GM18951 (cell line): ENCODE measurements around the gene FAM25A.
"Not testable (repeated sequence)": the region's sequence is repeated elsewhere in the genome, so short reads cannot be mapped to it uniquely, and the experiment has no call there.

Experiments
- POLR2A ChIP-seq: IDR thresholded peaks from 4 replicates; pipeline ENCODE4 v1.6.1; 2011; ENCODE audit warnings: mild to moderate bottlenecking; ENCODE audit not compliant: insufficient read length, insufficient read depth; ENCODE audit errors: extremely low read depth
- in situ Hi-C: fragments of 300-500 bp; cut with MboI; formaldehyde crosslinking; loops from one replicate; pipeline ENCODE4 v1.12.0; 2022; ENCODE audit warnings: low sequenced_read_pairs, mixed read lengths, inconsistent platforms; ENCODE audit not compliant: unreplicated experiment

Gene FAM25A

GRCh38 chr10:87030912-87031635, 11.0 kb downstream of the FAM25A start:
- in situ Hi-C loops, result no loop called here
- no peak for TF ChIP-seq POLR2A

DNA sequence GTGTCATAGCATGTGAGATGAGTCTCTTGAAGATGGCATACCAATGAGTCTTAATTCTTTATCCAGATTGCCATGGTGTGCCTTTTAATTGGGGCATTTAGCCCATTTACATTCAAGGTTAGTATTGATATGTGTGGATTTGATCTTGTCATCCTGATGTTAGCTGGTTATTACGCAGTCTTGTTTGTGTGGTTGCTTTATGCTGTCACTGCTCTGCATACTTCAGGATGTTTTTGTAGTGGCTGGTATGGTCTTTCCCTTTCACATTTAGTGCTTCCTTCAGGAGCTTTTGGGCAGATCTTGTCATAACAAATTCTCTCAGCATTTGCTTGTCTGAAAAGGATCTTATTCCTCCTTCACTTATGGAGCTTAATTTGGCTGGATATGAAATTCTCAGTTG, 16.5 kb downstream of the FAM25A start:
- in situ Hi-C loops, result no loop called here
- TF ChIP-seq POLR2A, result no peak

DNA sequence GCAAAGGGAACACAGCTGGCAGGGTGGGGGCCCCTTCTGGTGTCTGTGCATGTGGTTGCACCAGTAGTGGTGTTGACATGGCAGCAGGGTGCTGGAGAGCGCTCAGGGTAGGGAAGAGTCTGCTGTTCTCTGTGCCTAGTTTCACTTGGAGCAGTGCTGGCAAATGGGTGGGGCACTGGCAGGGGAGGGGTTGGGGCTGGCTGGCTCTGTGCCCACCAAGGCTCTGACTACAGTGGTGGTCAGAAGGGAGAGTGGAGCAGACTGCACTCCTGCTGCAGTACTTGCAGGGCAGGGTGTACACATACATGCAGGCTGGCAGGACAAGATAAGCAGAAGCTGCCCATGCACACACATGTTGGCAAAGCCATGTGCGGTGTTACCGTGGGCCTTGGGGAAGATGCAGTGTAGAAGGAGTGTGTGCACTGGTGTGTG, 18.2 kb downstream of the FAM25A start:
- TF ChIP-seq POLR2A, result no peak

DNA sequence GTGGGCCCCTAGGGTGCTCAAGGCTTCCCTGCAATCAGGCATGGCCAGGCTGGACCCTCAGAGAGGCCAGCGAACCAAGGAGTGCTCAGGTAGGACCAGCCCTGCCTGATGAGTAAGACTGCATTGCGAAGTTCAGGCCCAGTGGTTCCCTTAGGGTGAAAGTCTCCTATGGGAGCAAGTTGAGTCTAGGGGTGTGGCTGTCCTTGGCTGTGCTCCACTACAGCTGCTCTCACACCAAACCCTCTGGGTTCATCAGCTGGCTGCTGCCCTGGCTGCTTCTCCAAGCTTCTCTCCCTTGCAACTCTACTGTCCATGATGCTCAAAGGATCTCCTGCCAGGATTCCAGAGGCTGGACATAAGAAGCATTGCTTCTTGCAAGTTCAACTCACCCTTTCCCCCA, 18.7 kb downstream of the FAM25A start:
- in situ Hi-C loops, result no loop called here
- TF ChIP-seq POLR2A, result no peak

More for the DNA sequence above, 18.2 kb downstream of the FAM25A start:
- in situ Hi-C loops, result no loop called here

DNA sequence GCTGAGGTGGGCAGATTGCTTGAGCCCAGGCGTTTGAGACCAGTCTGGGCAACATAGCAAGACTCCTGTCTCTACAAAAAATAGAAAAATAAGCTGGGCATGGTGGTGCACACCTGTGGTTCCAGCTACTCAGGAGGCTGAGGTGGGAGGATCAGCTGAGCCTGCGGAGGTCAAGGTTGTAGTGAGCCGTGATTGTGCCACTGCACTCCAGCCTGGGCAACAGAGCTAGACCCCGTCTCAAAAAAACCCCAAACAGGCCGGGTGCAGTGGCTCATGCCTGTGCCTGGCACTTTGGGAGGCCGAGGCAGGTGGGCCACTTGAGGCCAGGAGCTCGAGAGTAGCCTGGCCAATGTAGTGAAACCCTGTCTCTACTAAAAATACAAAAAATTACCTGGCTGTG, 23.5 kb downstream of the FAM25A start:
- in situ Hi-C loops, result not testable (repeated sequence)

- no peak for TF ChIP-seq POLR2A
These were observed 25.4 kb downstream of the FAM25A start for GRCh38 chr10:87045434-87045938.

DNA sequence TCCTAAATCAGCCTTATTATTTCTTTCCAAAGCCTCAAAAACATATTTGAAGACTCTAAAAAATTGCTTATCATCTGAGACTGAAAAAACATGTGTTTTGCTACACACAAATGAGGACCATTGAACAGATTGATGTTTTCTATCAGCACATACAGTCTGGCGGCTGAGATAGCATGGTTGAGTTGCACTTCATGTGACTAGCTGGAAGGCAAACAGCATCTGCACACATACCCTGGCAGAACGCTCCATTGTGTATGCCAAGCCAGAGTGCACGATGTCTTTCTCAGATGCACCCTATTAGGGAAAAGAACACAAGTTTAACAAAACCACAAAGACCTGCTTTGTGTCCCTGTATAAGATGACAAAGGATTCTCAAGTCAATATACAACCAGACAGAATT, 33.0 kb downstream of the FAM25A start:
- TF ChIP-seq POLR2A, result no peak
- in situ Hi-C loops, result no loop called here

More at GRCh38 chr10:87045434-87045938, 25.4 kb downstream of the FAM25A start:
- in situ Hi-C loops, result no loop called here

GRCh38 chr10:87053577-87054181, 33.6 kb downstream of the FAM25A start:
- no peak for TF ChIP-seq POLR2A
- in situ Hi-C loops, result no loop called here

DNA sequence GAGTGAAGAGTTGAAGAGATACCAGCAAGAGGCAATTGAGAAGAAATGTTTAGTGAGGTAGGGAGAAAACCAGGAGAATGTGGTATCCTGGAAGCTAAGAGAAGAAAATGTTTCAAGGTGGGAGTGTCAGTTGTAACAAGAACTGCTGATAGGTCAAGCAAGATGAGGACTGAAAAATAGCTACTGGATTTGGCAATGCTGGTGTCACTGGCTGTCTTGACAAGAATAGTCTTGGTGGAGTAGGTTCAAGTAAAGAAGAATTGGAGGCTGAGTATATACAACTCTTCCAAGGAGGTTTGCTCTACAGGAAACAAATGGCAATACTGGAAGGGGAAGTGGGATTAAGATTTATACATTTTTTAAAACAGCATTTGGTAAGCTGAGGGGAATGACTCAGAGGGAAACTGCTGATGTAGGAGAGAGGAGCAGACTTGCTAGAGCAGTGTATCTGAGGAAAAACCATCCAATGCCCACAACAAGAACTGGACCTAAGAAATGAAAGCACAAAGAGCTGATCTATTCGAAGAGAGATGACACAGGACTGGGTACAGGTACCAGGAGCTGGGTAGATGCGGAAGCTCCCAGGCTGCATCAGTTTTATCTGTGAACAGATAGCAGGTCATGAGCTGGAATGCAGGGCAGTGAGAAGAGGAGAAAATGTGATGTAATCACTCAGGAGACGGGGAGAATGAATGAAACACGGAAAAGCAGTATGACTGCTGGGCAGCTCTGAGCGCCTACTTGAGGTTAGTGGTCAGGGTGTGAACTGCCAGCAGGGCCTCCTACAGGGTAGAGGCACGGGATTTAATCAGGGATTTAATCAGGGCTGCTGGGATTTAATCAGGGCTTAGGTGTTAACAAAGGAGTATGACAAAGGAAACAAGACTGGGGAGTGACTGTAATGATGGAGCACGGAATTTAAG, 34.5 kb downstream of the FAM25A start:
- no peak for TF ChIP-seq POLR2A
- in situ Hi-C loops, result no loop called here

DNA sequence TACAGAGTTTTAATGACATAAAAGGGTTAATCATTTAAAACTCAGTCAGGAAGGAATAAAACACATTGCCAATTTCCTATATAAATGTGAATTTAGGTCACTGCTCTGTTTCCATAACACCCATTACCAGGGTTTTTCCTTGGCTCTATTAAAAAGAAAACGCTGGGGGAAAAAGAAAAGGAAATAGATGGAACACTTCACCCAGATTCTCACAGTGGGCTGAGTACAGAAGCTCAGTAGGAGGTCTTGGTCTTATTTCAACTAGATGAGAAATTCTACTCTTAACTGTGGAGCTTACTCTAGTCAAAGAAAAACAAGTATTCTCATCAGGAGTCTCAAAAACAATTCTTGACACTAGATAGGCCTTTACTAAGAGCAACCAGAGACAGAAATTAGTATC, 38.1 kb downstream of the FAM25A start:
- no peak for TF ChIP-seq POLR2A
- in situ Hi-C loops, result no loop called here

- in situ Hi-C loops, result no loop called here
- no peak for TF ChIP-seq POLR2A
These were observed 39.3 kb downstream of the FAM25A start for GRCh38 chr10:87059401-87059800.

- in situ Hi-C loops, result no loop called here
- TF ChIP-seq POLR2A, result no peak
These were observed 40.3 kb downstream of the FAM25A start for GRCh38 chr10:87060280-87060928.

DNA sequence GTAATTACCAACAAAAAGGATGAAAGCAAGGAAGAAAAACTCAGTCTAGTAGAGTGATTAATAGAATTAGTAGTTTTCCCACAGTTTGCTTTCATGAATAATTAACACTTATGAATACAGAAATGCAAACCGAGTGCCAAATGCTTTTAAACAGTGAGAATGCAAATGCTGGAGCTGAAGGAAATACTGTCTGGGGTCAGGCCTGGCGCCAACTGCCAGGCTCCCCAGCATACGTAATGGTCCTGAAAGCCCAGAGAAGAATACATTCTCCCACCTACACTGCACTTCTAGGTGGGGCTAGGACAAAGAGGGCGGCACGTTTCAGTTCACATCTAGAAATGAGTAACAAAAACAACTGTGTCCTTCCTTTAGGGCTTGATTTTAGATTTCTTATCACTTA, 44.6 kb downstream of the FAM25A start:
- in situ Hi-C loops, result no loop called here

More for the DNA sequence above, 44.6 kb downstream of the FAM25A start:
- no peak for TF ChIP-seq POLR2A
